Breast epithelium (tissue), 4 donors: Measurements from ENCODE around the gene ESRRG. TPM values are rescaled to one million over a fixed set of nuclear protein-coding genes. Genes with fewer than 3 reads are reported as not detected.
A peak's percentile ranks its signal among the peaks of the same experiment; 100 is the strongest.

Experiments used
- DNase-seq, 2 donors: peaks; one replicate each; pipeline ENCODE4 v3.0.0-alpha.2; 2019; ENCODE audit warnings: low spot score in 2 of 2
- H3K27ac ChIP-seq, 2 donors: fragments of 200-600 bp; sonication (generic) in 1 of 2; one replicate each; pipeline ENCODE4 v1.5.1; 2016 to 2019; ENCODE audit warnings: mild to moderate bottlenecking in 1 of 2
- H3K27me3 ChIP-seq, 2 donors: fragments of 200-600 bp; sonication (generic) in 1 of 2; one replicate each; pipeline versions ENCODE4 v1.5.1 to v1.6.0; 2017 to 2019; ENCODE audit warnings: control low read depth in 1 of 2, mild to moderate bottlenecking in 1 of 2
- H3K36me3 ChIP-seq: fragments of 200-600 bp; one replicate; pipeline ENCODE4 v1.5.1; 2019
- H3K4me1 ChIP-seq, 2 donors: fragments of 200-600 bp; sonication (generic); one replicate each; pipeline ENCODE4 v1.5.1; 2016 to 2019; ENCODE audit warnings: control low read depth in 1 of 2
- H3K4me3 ChIP-seq, 3 donors: fragments of 200-600 bp; sonication (generic); 1 replicate in 2 of 3; 2 replicates in 1 of 3; pipeline ENCODE4 v1.5.1; 2016 to 2019; ENCODE audit warnings: mild to moderate bottlenecking in 3 of 3, moderate library complexity in 2 of 3
- H3K9me3 ChIP-seq, 2 donors: fragments of 200-600 bp; sonication (generic) in 1 of 2; one replicate each; pipeline ENCODE4 v1.5.1; 2016 to 2019; ENCODE audit warnings: control low read depth in 1 of 2
- POLR2A ChIP-seq: fragments of 450-650 bp; IDR thresholded peaks from one replicate; pipeline ENCODE4 v1.6.1; 2016; ENCODE audit warnings: antibody characterized with exemption, mild to moderate bottlenecking, moderate library complexity
- POLR2AphosphoS5 ChIP-seq, 3 donors: sonication (generic); formaldehyde crosslinking; IDR thresholded peaks; one replicate each; pipeline ENCODE4 v1.6.1; 2017; ENCODE audit warnings: antibody characterized with exemption in 3 of 3
- intact Hi-C: fragments of 100-400 bp; cut with DNase I; formaldehyde crosslinking; loops from one replicate; pipeline ENCODE4 v1.15.1; 2023; ENCODE audit warnings: low total_unique reads
- total RNA-seq, 3 donors: library from RNA; depleted of rRNA; stranded (reverse); fragments of >200 nt; gene quantifications; one replicate each; pipeline ENCODE4 v1.1.0, GENCODE V29; 2016
- TF ChIP-seq, protein P1 (sequence below), 3 donors: fragments of 450-650 bp; IDR thresholded peaks; one replicate each; pipeline ENCODE4 v1.5.1; 2016 to 2017; ENCODE audit warnings: antibody characterized with exemption in 3 of 3, mild to moderate bottlenecking in 3 of 3, moderate library complexity in 3 of 3

Gene ESRRG
- total RNA-seq, 3 donors from 2014 or later: 0.16 to 9.1 (median 5.6) TPM

DNA sequence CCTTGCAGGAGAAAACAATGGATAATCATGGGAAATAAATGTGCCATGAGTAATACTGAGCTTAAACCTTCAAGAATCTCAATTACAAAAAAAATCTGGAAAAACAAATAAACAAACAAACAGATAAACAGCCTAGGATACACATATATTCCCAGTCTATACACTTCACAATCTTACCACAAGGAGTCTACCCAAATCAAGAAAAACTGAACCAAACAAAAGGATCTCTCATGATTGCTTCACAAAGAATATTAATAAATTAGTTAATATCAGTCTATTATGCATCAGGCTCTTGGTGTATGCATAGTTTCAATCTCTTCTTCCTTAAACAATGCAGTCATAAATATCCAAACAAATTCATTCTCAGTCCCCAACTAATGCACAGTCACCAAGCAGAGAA lies 3.2 kb upstream of the ESRRG start:
- DNase-seq: no peak
- Histone ChIP-seq H3K27ac (no peak overlapping the region), H3K4me3 (no peak overlapping the region), H3K4me1 (no peaks in the 10 kb centered on the region), H3K9me3 (no peaks in the 10 kb centered on the region), H3K36me3 (no peaks in the 10 kb centered on the region), H3K27me3 (no peaks in the 10 kb centered on the region)
- intact Hi-C loops: no loop called here
- TF ChIP-seq POLR2A: no peak
- TF ChIP-seq, protein P1, sequence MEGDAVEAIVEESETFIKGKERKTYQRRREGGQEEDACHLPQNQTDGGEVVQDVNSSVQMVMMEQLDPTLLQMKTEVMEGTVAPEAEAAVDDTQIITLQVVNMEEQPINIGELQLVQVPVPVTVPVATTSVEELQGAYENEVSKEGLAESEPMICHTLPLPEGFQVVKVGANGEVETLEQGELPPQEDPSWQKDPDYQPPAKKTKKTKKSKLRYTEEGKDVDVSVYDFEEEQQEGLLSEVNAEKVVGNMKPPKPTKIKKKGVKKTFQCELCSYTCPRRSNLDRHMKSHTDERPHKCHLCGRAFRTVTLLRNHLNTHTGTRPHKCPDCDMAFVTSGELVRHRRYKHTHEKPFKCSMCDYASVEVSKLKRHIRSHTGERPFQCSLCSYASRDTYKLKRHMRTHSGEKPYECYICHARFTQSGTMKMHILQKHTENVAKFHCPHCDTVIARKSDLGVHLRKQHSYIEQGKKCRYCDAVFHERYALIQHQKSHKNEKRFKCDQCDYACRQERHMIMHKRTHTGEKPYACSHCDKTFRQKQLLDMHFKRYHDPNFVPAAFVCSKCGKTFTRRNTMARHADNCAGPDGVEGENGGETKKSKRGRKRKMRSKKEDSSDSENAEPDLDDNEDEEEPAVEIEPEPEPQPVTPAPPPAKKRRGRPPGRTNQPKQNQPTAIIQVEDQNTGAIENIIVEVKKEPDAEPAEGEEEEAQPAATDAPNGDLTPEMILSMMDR (IDR thresholded peaks at IDR 0.05): no peak
- no peak for TF ChIP-seq POLR2AphosphoS5 (IDR thresholded peaks at IDR 0.05)

DNA sequence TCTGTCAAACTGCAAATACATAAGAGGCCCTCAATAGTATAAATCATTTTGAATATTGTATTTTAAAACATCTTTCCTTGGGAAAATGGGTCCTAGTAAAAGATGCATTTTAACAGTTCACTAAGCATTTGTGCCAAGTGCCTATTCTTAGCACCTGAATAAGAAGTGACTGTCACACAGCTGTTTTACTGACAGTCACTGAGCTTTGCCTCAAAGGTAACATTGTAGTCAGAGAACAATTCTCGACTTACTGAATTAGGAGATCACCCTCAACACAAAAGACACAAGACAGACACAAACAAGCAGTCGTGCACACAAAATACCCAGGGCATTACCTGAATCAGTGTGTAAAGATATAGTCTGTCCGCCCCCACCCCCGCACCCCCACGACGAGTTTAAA lies 408 bp downstream of the ESRRG start:
- intact Hi-C loops: no loop called here
- Histone ChIP-seq H3K27ac (no peak overlapping the region), H3K4me3 (peak overlapping the region in 2 of 3 donors; percentile 55 to 64), H3K27me3 (no peaks in the 10 kb centered on the region), H3K4me1 (no peaks in the 10 kb centered on the region), H3K36me3 (no peaks in the 10 kb centered on the region), H3K9me3 (no peaks in the 10 kb centered on the region)
- no peak for DNase-seq
- TF ChIP-seq, protein P1 (IDR thresholded peaks at IDR 0.05): no peak
- no peak for TF ChIP-seq POLR2AphosphoS5 (IDR thresholded peaks at IDR 0.05)
- no peak for TF ChIP-seq POLR2A

DNA sequence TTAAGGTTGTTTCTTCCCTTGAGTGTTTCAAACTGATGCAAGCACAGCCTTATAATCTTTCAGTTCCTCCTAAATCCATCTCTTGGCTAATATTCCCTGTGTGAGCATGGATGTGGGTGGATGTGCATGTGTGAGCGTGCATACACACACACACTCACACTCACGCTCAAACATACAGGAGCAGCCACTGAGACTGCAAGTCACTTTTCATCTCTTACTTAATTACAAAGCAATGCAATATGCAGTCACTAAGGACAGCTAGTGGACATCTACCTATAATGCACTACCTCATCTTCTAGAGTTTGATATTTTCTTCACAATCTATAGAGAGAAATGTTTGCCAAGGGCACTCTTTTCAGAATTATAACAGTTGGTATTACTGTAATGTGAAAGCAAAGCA lies 1.4 kb downstream of the ESRRG start:
- no peak for DNase-seq
- H3K4me3 ChIP-seq: no peak overlapping the region
- H3K9me3 ChIP-seq: no peaks in the 10 kb centered on the region
- no peak overlapping the region for H3K27ac ChIP-seq
- no peaks in the 10 kb centered on the region for H3K4me1 ChIP-seq
- TF ChIP-seq POLR2AphosphoS5 (IDR thresholded peaks at IDR 0.05): no peak
- TF ChIP-seq POLR2A: no peak
- TF ChIP-seq, protein P1 (IDR thresholded peaks at IDR 0.05): no peak
- intact Hi-C loops: no loop called here
- H3K27me3 ChIP-seq: no peaks in the 10 kb centered on the region
- no peaks in the 10 kb centered on the region for H3K36me3 ChIP-seq

DNA sequence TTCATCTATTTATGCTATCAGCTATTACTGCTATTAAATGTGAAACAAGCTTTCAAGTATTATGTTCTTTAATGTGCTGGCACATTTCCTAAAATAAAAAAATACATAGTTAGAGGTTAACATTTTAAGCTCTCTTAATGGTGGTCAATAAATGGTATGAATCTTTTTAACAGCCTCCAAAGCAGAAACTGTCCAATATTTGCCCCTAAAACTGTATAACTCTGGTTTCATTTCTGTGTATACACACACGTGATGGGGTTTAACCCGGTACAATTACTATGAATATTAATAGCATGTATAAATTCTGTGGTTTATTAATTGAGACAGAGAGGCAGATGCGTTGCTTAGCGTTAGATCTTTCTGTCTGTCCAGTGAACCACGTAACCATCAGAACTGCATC lies 2.2 kb downstream of the ESRRG start:
- no peak for TF ChIP-seq POLR2AphosphoS5 (IDR thresholded peaks at IDR 0.05)
- TF ChIP-seq, protein P1 (IDR thresholded peaks at IDR 0.05): no peak
- no peak for TF ChIP-seq POLR2A
- H3K36me3 ChIP-seq: no peaks in the 10 kb centered on the region
- no peak overlapping the region for H3K27ac ChIP-seq
- no peaks in the 10 kb centered on the region for H3K27me3 ChIP-seq
- intact Hi-C loops: no loop called here
- H3K4me3 ChIP-seq: no peak overlapping the region
- H3K4me1 ChIP-seq: no peaks in the 10 kb centered on the region
- no peak for DNase-seq
- no peaks in the 10 kb centered on the region for H3K9me3 ChIP-seq

DNA sequence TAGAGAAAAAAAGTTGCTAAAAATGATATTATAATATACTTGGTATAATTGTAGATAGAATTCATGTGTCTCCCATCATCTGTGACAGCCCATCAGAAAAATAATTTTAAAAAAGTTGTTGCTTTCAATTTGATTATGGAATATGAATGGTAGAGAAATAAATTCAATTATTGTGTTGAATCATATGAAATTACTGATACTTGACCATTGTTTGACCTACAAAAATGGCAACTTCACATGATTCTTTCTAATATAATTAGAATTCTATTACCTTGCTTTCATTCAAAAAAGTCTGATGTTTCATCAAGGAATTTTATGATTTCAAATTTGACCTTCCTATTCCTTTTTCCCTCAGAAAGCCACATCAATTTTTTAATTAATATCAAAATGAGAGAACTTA lies 11.5 kb downstream of the ESRRG start:
- Histone ChIP-seq H3K9me3 (no peaks in the 10 kb centered on the region), H3K4me3 (no peak overlapping the region), H3K4me1 (no peaks in the 10 kb centered on the region), H3K27ac (no peak overlapping the region), H3K27me3 (no peaks in the 10 kb centered on the region), H3K36me3 (no peaks in the 10 kb centered on the region)
- TF ChIP-seq POLR2AphosphoS5 (IDR thresholded peaks at IDR 0.05) (no peak), POLR2A (no peak)
- TF ChIP-seq, protein P1 (IDR thresholded peaks at IDR 0.05): no peak
- no peak for DNase-seq
- intact Hi-C loops: no loop called here
